Measurements from ENCODE around the gene HACL1.

Gene HACL1

GRCh38 chr3:15562560-15562959 lies 38.8 kb downstream of the HACL1 start:
- Histone ChIP-seq H3K9ac (ENCODE audit: low read length) (no peak overlapping the region), H3K36me3 (ENCODE audit: control insufficient read depth, insufficient read depth, low read length) (no peaks in the 10 kb centered on the region), H3K27me3 (ENCODE audit: control insufficient read depth, insufficient read depth, low read length) (no peaks in the 10 kb centered on the region), H3K9me3 (ENCODE audit: control insufficient read depth, low read length) (no peaks in the 10 kb centered on the region), H3K4me1 (ENCODE audit: control insufficient read depth, insufficient read depth, low read length) (no peaks in the 10 kb centered on the region), H3K4me3 (ENCODE audit: low read length) (no peak overlapping the region)

- Histone ChIP-seq H3K4me1 (ENCODE audit: control insufficient read depth, insufficient read depth, low read length) (no peaks in the 10 kb centered on the region), H3K36me3 (ENCODE audit: control insufficient read depth, insufficient read depth, low read length) (no peaks in the 10 kb centered on the region), H3K27me3 (ENCODE audit: control insufficient read depth, insufficient read depth, low read length) (no peaks in the 10 kb centered on the region), H3K9me3 (ENCODE audit: control insufficient read depth, low read length) (no peaks in the 10 kb centered on the region), H3K9ac (ENCODE audit: low read length) (no peak overlapping the region), H3K4me3 (ENCODE audit: low read length) (no peak overlapping the region)
Observed at GRCh38 chr3:15558581-15558980, 42.8 kb downstream of the HACL1 start.

GRCh38 chr3:15557511-15557946 lies 43.8 kb downstream of the HACL1 start:
- Histone ChIP-seq H3K9ac (ENCODE audit: low read length) (no peak overlapping the region), H3K4me1 (ENCODE audit: control insufficient read depth, insufficient read depth, low read length) (no peaks in the 10 kb centered on the region), H3K4me3 (ENCODE audit: low read length) (no peak overlapping the region), H3K9me3 (ENCODE audit: control insufficient read depth, low read length) (no peaks in the 10 kb centered on the region), H3K36me3 (ENCODE audit: control insufficient read depth, insufficient read depth, low read length) (no peaks in the 10 kb centered on the region), H3K27me3 (ENCODE audit: control insufficient read depth, insufficient read depth, low read length) (no peaks in the 10 kb centered on the region)

GRCh38 chr3:15556512-15556911 lies 44.9 kb downstream of the HACL1 start:
- Histone ChIP-seq H3K4me1 (ENCODE audit: control insufficient read depth, insufficient read depth, low read length) (no peaks in the 10 kb centered on the region), H3K4me3 (ENCODE audit: low read length) (no peak overlapping the region), H3K9ac (ENCODE audit: low read length) (no peak overlapping the region), H3K27me3 (ENCODE audit: control insufficient read depth, insufficient read depth, low read length) (no peaks in the 10 kb centered on the region), H3K36me3 (ENCODE audit: control insufficient read depth, insufficient read depth, low read length) (no peaks in the 10 kb centered on the region), H3K9me3 (ENCODE audit: control insufficient read depth, low read length) (no peaks in the 10 kb centered on the region)

- Histone ChIP-seq H3K36me3 (ENCODE audit: control insufficient read depth, insufficient read depth, low read length) (no peaks in the 10 kb centered on the region), H3K27me3 (ENCODE audit: control insufficient read depth, insufficient read depth, low read length) (no peaks in the 10 kb centered on the region), H3K9ac (ENCODE audit: low read length) (no peak overlapping the region), H3K4me3 (ENCODE audit: low read length) (no peak overlapping the region), H3K4me1 (ENCODE audit: control insufficient read depth, insufficient read depth, low read length) (no peaks in the 10 kb centered on the region), H3K9me3 (ENCODE audit: control insufficient read depth, low read length) (no peaks in the 10 kb centered on the region)
Observed at GRCh38 chr3:15553749-15554148, 47.6 kb downstream of the HACL1 start.

GRCh38 chr3:15551902-15552301 lies 49.5 kb downstream of the HACL1 start:
- no peaks in the 10 kb centered on the region for H3K36me3 ChIP-seq (ENCODE audit: control insufficient read depth, insufficient read depth, low read length)
- no peak overlapping the region for H3K4me3 ChIP-seq (ENCODE audit: low read length)
- no peaks in the 10 kb centered on the region for H3K27me3 ChIP-seq (ENCODE audit: control insufficient read depth, insufficient read depth, low read length)
- no peaks in the 10 kb centered on the region for H3K4me1 ChIP-seq (ENCODE audit: control insufficient read depth, insufficient read depth, low read length)
- no peak overlapping the region for H3K9ac ChIP-seq (ENCODE audit: low read length)
- no peaks in the 10 kb centered on the region for H3K9me3 ChIP-seq (ENCODE audit: control insufficient read depth, low read length)

GRCh38 chr3:15549846-15550245 lies 51.5 kb downstream of the HACL1 start:
- Histone ChIP-seq H3K36me3 (ENCODE audit: control insufficient read depth, insufficient read depth, low read length) (no peaks in the 10 kb centered on the region), H3K9ac (ENCODE audit: low read length) (no peak overlapping the region), H3K27me3 (ENCODE audit: control insufficient read depth, insufficient read depth, low read length) (no peaks in the 10 kb centered on the region), H3K4me1 (ENCODE audit: control insufficient read depth, insufficient read depth, low read length) (no peaks in the 10 kb centered on the region), H3K9me3 (ENCODE audit: control insufficient read depth, low read length) (no peaks in the 10 kb centered on the region), H3K4me3 (ENCODE audit: low read length) (no peak overlapping the region)

- Histone ChIP-seq H3K9ac (ENCODE audit: low read length) (no peak overlapping the region), H3K4me3 (ENCODE audit: low read length) (no peak overlapping the region), H3K9me3 (ENCODE audit: control insufficient read depth, low read length) (no peaks in the 10 kb centered on the region), H3K36me3 (ENCODE audit: control insufficient read depth, insufficient read depth, low read length) (no peaks in the 10 kb centered on the region), H3K4me1 (ENCODE audit: control insufficient read depth, insufficient read depth, low read length) (no peaks in the 10 kb centered on the region), H3K27me3 (ENCODE audit: control insufficient read depth, insufficient read depth, low read length) (no peaks in the 10 kb centered on the region)
Observed at GRCh38 chr3:15542614-15543013, 58.8 kb downstream of the HACL1 start.

- H3K27me3 ChIP-seq (ENCODE audit: control insufficient read depth, insufficient read depth, low read length), result no peaks in the 10 kb centered on the region
- H3K9me3 ChIP-seq (ENCODE audit: control insufficient read depth, low read length), result no peaks in the 10 kb centered on the region
- H3K36me3 ChIP-seq (ENCODE audit: control insufficient read depth, insufficient read depth, low read length), result no peaks in the 10 kb centered on the region
- no peak overlapping the region for H3K9ac ChIP-seq (ENCODE audit: low read length)
- no peaks in the 10 kb centered on the region for H3K4me1 ChIP-seq (ENCODE audit: control insufficient read depth, insufficient read depth, low read length)
- H3K4me3 ChIP-seq (ENCODE audit: low read length), result no peak overlapping the region
Observed at GRCh38 chr3:15541371-15541770, 60.0 kb downstream of the HACL1 start.

- no peak overlapping the region for H3K9ac ChIP-seq (ENCODE audit: low read length)
- H3K4me3 ChIP-seq (ENCODE audit: low read length), result no peak overlapping the region
- H3K9me3 ChIP-seq (ENCODE audit: control insufficient read depth, low read length), result no peaks in the 10 kb centered on the region
- H3K27me3 ChIP-seq (ENCODE audit: control insufficient read depth, insufficient read depth, low read length), result no peaks in the 10 kb centered on the region
- no peaks in the 10 kb centered on the region for H3K4me1 ChIP-seq (ENCODE audit: control insufficient read depth, insufficient read depth, low read length)
- H3K36me3 ChIP-seq (ENCODE audit: control insufficient read depth, insufficient read depth, low read length), result no peaks in the 10 kb centered on the region
Observed at GRCh38 chr3:15539066-15539465, 62.3 kb downstream of the HACL1 start.

- no peaks in the 10 kb centered on the region for H3K9me3 ChIP-seq (ENCODE audit: control insufficient read depth, low read length)
- no peak overlapping the region for H3K9ac ChIP-seq (ENCODE audit: low read length)
- no peaks in the 10 kb centered on the region for H3K36me3 ChIP-seq (ENCODE audit: control insufficient read depth, insufficient read depth, low read length)
- H3K4me3 ChIP-seq (ENCODE audit: low read length), result no peak overlapping the region
- no peaks in the 10 kb centered on the region for H3K27me3 ChIP-seq (ENCODE audit: control insufficient read depth, insufficient read depth, low read length)
- H3K4me1 ChIP-seq (ENCODE audit: control insufficient read depth, insufficient read depth, low read length), result no peaks in the 10 kb centered on the region
Observed at GRCh38 chr3:15538345-15538744, 63.0 kb downstream of the HACL1 start.

GRCh38 chr3:15536856-15537255 lies 64.5 kb downstream of the HACL1 start:
- no peaks in the 10 kb centered on the region for H3K9me3 ChIP-seq (ENCODE audit: control insufficient read depth, low read length)
- H3K4me1 ChIP-seq (ENCODE audit: control insufficient read depth, insufficient read depth, low read length), result no peaks in the 10 kb centered on the region
- no peaks in the 10 kb centered on the region for H3K36me3 ChIP-seq (ENCODE audit: control insufficient read depth, insufficient read depth, low read length)
- H3K27me3 ChIP-seq (ENCODE audit: control insufficient read depth, insufficient read depth, low read length), result no peaks in the 10 kb centered on the region
- no peak overlapping the region for H3K4me3 ChIP-seq (ENCODE audit: low read length)
- H3K9ac ChIP-seq (ENCODE audit: low read length), result no peak overlapping the region

- Histone ChIP-seq H3K9me3 (ENCODE audit: control insufficient read depth, low read length) (no peaks in the 10 kb centered on the region), H3K36me3 (ENCODE audit: control insufficient read depth, insufficient read depth, low read length) (no peaks in the 10 kb centered on the region), H3K4me3 (ENCODE audit: low read length) (no peak overlapping the region), H3K9ac (ENCODE audit: low read length) (no peak overlapping the region), H3K27me3 (ENCODE audit: control insufficient read depth, insufficient read depth, low read length) (no peaks in the 10 kb centered on the region), H3K4me1 (ENCODE audit: control insufficient read depth, insufficient read depth, low read length) (no peaks in the 10 kb centered on the region)
Observed at GRCh38 chr3:15535732-15536131, 65.6 kb downstream of the HACL1 start.
